HG03159 (cell line): ENCODE results near the gene PRKCZ.

Experiments used
- ATAC-seq: cut with Tn5 transposase; IDR thresholded peaks from one replicate; pipeline ENCODE4 v1.9.1; 2021; ENCODE audit warnings: mild to moderate bottlenecking, moderate library complexity; ENCODE audit not compliant: unreplicated experiment

The PRKCZ gene

GRCh38 chr1:2202843-2203601, 152.8 kb downstream of the PRKCZ start:
- ATAC-seq = no peak

GRCh38 chr1:2203671-2204414, 153.6 kb downstream of the PRKCZ start:
- no peak for ATAC-seq

GRCh38 chr1:2204415-2205190, 154.4 kb downstream of the PRKCZ start:
- no peak for ATAC-seq

- ATAC-seq = peak; percentile 69
Observed at GRCh38 chr1:2205191-2205952, 155.2 kb downstream of the PRKCZ start.

GRCh38 chr1:2206813-2207487, 156.7 kb downstream of the PRKCZ start:
- ATAC-seq = no peak

GRCh38 chr1:2208309-2209239, 158.4 kb downstream of the PRKCZ start:
- ATAC-seq = no peak

GRCh38 chr1:2209400-2210083, 159.3 kb downstream of the PRKCZ start:
- no peak for ATAC-seq

GRCh38 chr1:2210084-2210653, 160.0 kb downstream of the PRKCZ start:
- ATAC-seq = no peak

- ATAC-seq = no peak
Observed at GRCh38 chr1:2210786-2211185, 160.6 kb downstream of the PRKCZ start.

- no peak for ATAC-seq
Observed at GRCh38 chr1:2212274-2212531, 162.0 kb downstream of the PRKCZ start.

GRCh38 chr1:2212532-2213491, 162.6 kb downstream of the PRKCZ start:
- no peak for ATAC-seq

- no peak for ATAC-seq
Observed at GRCh38 chr1:2213576-2214505, 163.6 kb downstream of the PRKCZ start.

GRCh38 chr1:2214541-2215241, 164.5 kb downstream of the PRKCZ start:
- no peak for ATAC-seq

GRCh38 chr1:2215329-2215728, 165.1 kb downstream of the PRKCZ start:
- ATAC-seq = no peak

GRCh38 chr1:2215909-2216766, 165.9 kb downstream of the PRKCZ start:
- ATAC-seq = no peak
